GM12878 (cell line): ENCODE results near the gene AP4E1. TPM values are rescaled to one million over a fixed set of nuclear protein-coding genes. Genes with fewer than 3 reads are reported as not detected.

ENCODE experiments used
- ATAC-seq: fragments of 200-7000 bp; cut with Tn5 transposase; 3 replicates; pipeline ENCODE4 v1.9.1; 2020; ENCODE audit warnings: mild to moderate bottlenecking, moderate library complexity
- BruUV-seq: library from RNA; stranded (reverse); fragments of 400-500 nt; replicated peaks from 2 replicates; lab custom pipeline; 2021; lab: Mats Ljungman, UMichigan
- CTCF ChIA-PET: fragments of 300-600 bp; sonication (Branson Sonifier 250); formaldehyde crosslinking; extraction: SDS; loops from one replicate; lab custom pipeline; 2021; ENCODE audit warnings: inconsistent platforms; lab: Yijun Ruan, JAX
- POLR2A ChIA-PET: fragments of 350-600 bp; formaldehyde crosslinking; extraction: SDS; loops from one replicate; lab custom pipeline; 2021; ENCODE audit warnings: inconsistent platforms; lab: Charles Lee
- RAD21 ChIA-PET: fragments of 300-600 bp; sonication (Branson Sonifier 250); formaldehyde crosslinking; loops from one replicate; lab custom pipeline; 2023; ENCODE audit warnings: antibody characterized with exemption; ENCODE audit not compliant: unreplicated experiment; lab: Charles Lee
- SMC1A ChIA-PET: fragments of 300-600 bp; sonication (Branson Sonifier 250); formaldehyde crosslinking; loops from one replicate; lab custom pipeline; 2023; ENCODE audit not compliant: unreplicated experiment, uncharacterized antibody; lab: Charles Lee
- DNase-seq: peaks from one replicate; pipeline ENCODE4 v3.0.0-alpha.2; 2011; ENCODE audit warnings: low read depth, low spot score
- FAIRE-seq: peaks from 3 replicates; lab custom pipeline; 2011; peaks lifted over from hg19 to GRCh38; lab: Jason Lieb, UNC
- H2AFZ ChIP-seq: 2 replicates; pipeline ENCODE4 v1.6.0; 2011; ENCODE audit warnings: low read depth, low read length, control low read depth; ENCODE audit not compliant: control insufficient read depth
- H3K27ac ChIP-seq: 2 replicates; pipeline ENCODE4 v1.5.1; 2011; ENCODE audit warnings: control low read depth; ENCODE audit not compliant: control insufficient read depth, insufficient read depth
- H3K27me3 ChIP-seq, 2 experiments: replicated peaks in 1 of 2; 2 replicates each; pipeline versions ENCODE4 v1.6.0 to v1.6.1; 2011; ENCODE audit warnings: low read length in 1 of 2; ENCODE audit not compliant: control insufficient read depth in 2 of 2, insufficient read depth in 2 of 2
- H3K36me3 ChIP-seq, 2 experiments: 2 replicates each; pipeline ENCODE4 v1.5.1; 2011; ENCODE audit warnings: low read length in 1 of 2; ENCODE audit not compliant: control insufficient read depth in 2 of 2, insufficient read depth in 2 of 2
- H3K4me1 ChIP-seq: 2 replicates; pipeline ENCODE4 v1.6.1; 2011; ENCODE audit warnings: mild to moderate bottlenecking, low read length, moderate library complexity, mixed read lengths; ENCODE audit not compliant: control insufficient read depth, insufficient read depth
- H3K4me2 ChIP-seq: 2 replicates; pipeline ENCODE4 v1.6.0; 2011; ENCODE audit warnings: control low read depth; ENCODE audit not compliant: control insufficient read depth, insufficient read depth
- H3K4me3 ChIP-seq: fragments of 200-600 bp; sonication (generic); 2 replicates; pipeline ENCODE4 v1.5.1; 2016
- H3K79me2 ChIP-seq: 2 replicates; pipeline ENCODE4 v1.6.0; 2011; ENCODE audit warnings: low read length; ENCODE audit not compliant: control insufficient read depth, insufficient read depth
- H3K9ac ChIP-seq: 2 replicates; pipeline ENCODE4 v1.8.0; 2011; ENCODE audit warnings: low read length, control low read depth, mixed read lengths; ENCODE audit not compliant: control insufficient read depth, insufficient read depth
- H3K9me3 ChIP-seq: replicated peaks from 3 replicates; pipeline ENCODE4 v1.5.1; 2011; ENCODE audit warnings: mild to moderate bottlenecking, low read length; ENCODE audit not compliant: control insufficient read depth, insufficient read depth
- H4K20me1 ChIP-seq: 2 replicates; pipeline ENCODE4 v1.6.0; 2011; ENCODE audit not compliant: control insufficient read depth, insufficient read depth
- BCL11A ChIP-seq: IDR thresholded peaks from 2 replicates; pipeline ENCODE4 v1.6.1; 2011; ENCODE audit warnings: low read depth, low read length
- BMI1 ChIP-seq: fragments of 450-650 bp; IDR thresholded peaks from 2 replicates; pipeline ENCODE4 v1.6.1; 2016; ENCODE audit warnings: mild to moderate bottlenecking, moderate library complexity, borderline replicate concordance
- CHD1 ChIP-seq: IDR thresholded peaks from 2 replicates; pipeline ENCODE4 v1.6.1; 2012; ENCODE audit warnings: low read depth, low read length, improper control_type of control experiment
- CUX1 ChIP-seq: IDR thresholded peaks from 2 replicates; pipeline ENCODE4 v1.6.1; 2012; ENCODE audit warnings: improper control_type of control experiment, low read depth, low read length; ENCODE audit not compliant: insufficient replicate concordance
- PKNOX1 ChIP-seq: fragments of 450-650 bp; IDR thresholded peaks from 2 replicates; pipeline ENCODE4 v1.6.1; 2016; ENCODE audit warnings: mild to moderate bottlenecking
- POLR2AphosphoS5 ChIP-seq: IDR thresholded peaks from 2 replicates; pipeline ENCODE4 v1.6.1; 2011; ENCODE audit warnings: mild to moderate bottlenecking, low read length, inconsistent platforms
- SREBF1 ChIP-seq: IDR thresholded peaks from 2 replicates; pipeline ENCODE4 v1.6.1; 2012; ENCODE audit warnings: mild to moderate bottlenecking, low read length
- ZNF24 ChIP-seq: fragments of 450-650 bp; IDR thresholded peaks from 2 replicates; pipeline ENCODE4 v1.6.1; 2017; ENCODE audit warnings: antibody characterized with exemption, mild to moderate bottlenecking
- WGBS: methylation state at CpG from one replicate; pipeline ENCODE4 v1.1.6; 2016; ENCODE audit warnings: low lambda C conversion rate; ENCODE audit not compliant: insufficient replicate concordance, insufficient coverage; ENCODE audit errors: missing lambda C conversion rate; 5-methylcytosine and 5-hydroxymethylcytosine counted together
- in situ Hi-C: fragments of 300-500 bp; cut with MboI; formaldehyde crosslinking; loops from 9 replicates; pipeline ENCODE4 v1.14.3; 2018; ENCODE audit warnings: mixed read lengths
- intact Hi-C: fragments of 100-400 bp; cut with micrococcal nuclease; formaldehyde crosslinking; loops from one replicate; pipeline ENCODE4 v1.14.2; 2022; ENCODE audit not compliant: unreplicated experiment
- polyA plus RNA-seq, 11 experiments: library from polyadenylated mRNA; depleted of rRNA in 4 of 11; unstranded in 6 of 11; stranded (reverse) in 5 of 11; fragments of >200 nt; fragmentation: Nextera tagmentation in 4 of 11; fragmentation: Illumina TruSeq in 1 of 11; extraction: Ambion mirVana in 4 of 11; extraction: Trizol in 1 of 11; gene quantifications; 1 replicate in 1 of 11; 2 replicates in 10 of 11; pipeline versions ENCODE4 v1.2.1 to v1.2.3, GENCODE V29; 2011 to 2016; ENCODE audit warnings: inconsistent platforms in 2 of 11, missing spikeins in 2 of 11, low read depth in 1 of 11
- total RNA-seq, 4 experiments: library from RNA; depleted of rRNA in 3 of 4; stranded (reverse); fragments of >200 nt in 3 of 4; fragmentation: Illumina TruSeq in 1 of 4; extraction: Trizol in 1 of 4; gene quantifications; 2 replicates each; pipeline versions ENCODE4 v1.2.1 to v1.2.3, GENCODE V29; 2013 to 2021
- TF ChIP-seq, protein P1 (sequence below): fragments of 150-350 bp; IDR thresholded peaks from 2 replicates; pipeline ENCODE4 v1.6.1; 2014; ENCODE audit warnings: mild to moderate bottlenecking, low read depth, low read length

The AP4E1 gene
- total and polyA plus RNA-seq, 10 of the 15 experiments (the other 5 are each of a cell fraction or from before 2014, with no cell fraction given), result 1.2 to 11.4 (median 6.7) TPM

- RAD21 ChIA-PET, result no interaction called here
- Histone ChIP-seq H3K79me2 (no peaks in the 10 kb centered on the region), H3K27me3 (no peaks in the 10 kb centered on the region), H3K36me3 (peaks cover 3 to 5% of the 10 kb centered on the region in 2 experiments; a peak in 3 of 4 replicates), H3K4me2 (no peak overlapping the region), H3K27ac (no peak overlapping the region), H3K9me3 (peaks cover 12% of the 10 kb centered on the region), H3K4me1 (no peaks in the 10 kb centered on the region), H3K4me3 (no peak overlapping the region), H3K9ac (no peak overlapping the region), H4K20me1 (no peaks in the 10 kb centered on the region), H2AFZ (no peak overlapping the region)
- DNase-seq (no peak), ATAC-seq (no peak), FAIRE-seq (peak; percentile 23)
- intact Hi-C loops, result no loop called here
- BruUV-seq, result no TSS peak
- CTCF ChIA-PET, result no interaction called here
- SMC1A ChIA-PET, result no interaction called here
- POLR2A ChIA-PET, result no interaction called here
- 97% methylated on average over 4 of the region's 4 CpGs for WGBS
- TF ChIP-seq, protein P1, sequence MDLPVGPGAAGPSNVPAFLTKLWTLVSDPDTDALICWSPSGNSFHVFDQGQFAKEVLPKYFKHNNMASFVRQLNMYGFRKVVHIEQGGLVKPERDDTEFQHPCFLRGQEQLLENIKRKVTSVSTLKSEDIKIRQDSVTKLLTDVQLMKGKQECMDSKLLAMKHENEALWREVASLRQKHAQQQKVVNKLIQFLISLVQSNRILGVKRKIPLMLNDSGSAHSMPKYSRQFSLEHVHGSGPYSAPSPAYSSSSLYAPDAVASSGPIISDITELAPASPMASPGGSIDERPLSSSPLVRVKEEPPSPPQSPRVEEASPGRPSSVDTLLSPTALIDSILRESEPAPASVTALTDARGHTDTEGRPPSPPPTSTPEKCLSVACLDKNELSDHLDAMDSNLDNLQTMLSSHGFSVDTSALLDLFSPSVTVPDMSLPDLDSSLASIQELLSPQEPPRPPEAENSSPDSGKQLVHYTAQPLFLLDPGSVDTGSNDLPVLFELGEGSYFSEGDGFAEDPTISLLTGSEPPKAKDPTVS, result no peak
- TF ChIP-seq BCL11A, result no peak
- in situ Hi-C loops, result no loop called here
Observed at GRCh38 chr15:50973605-50974004, 65.1 kb downstream of the AP4E1 start.

- H3K4me2 ChIP-seq, result no peak overlapping the region
- no peak overlapping the region for H3K9ac ChIP-seq
- RAD21 ChIA-PET, result no interaction called here
- BruUV-seq, result no TSS peak
- CTCF ChIA-PET, result no interaction called here
- POLR2A ChIA-PET, result no interaction called here
- intact Hi-C loops, result no loop called here
- no peaks in the 10 kb centered on the region for H3K79me2 ChIP-seq
- no peak for FAIRE-seq
- no peaks in the 10 kb centered on the region for H3K27me3 ChIP-seq
- in situ Hi-C loops, result no loop called here
- no peak overlapping the region for H2AFZ ChIP-seq
- H3K9me3 ChIP-seq, result peaks cover 5% of the 10 kb centered on the region; the same call in 2 of the 3 replicates
- no peak overlapping the region for H3K27ac ChIP-seq
- H3K4me1 ChIP-seq, result no peaks in the 10 kb centered on the region
- WGBS, result 100% methylated on average over 2 of the region's 2 CpGs
- H4K20me1 ChIP-seq, result no peaks in the 10 kb centered on the region
- no peak for DNase-seq
- no peak overlapping the region for H3K4me3 ChIP-seq
- no peak for ATAC-seq
- H3K36me3 ChIP-seq, result peaks cover 5 to 12% of the 10 kb centered on the region in 2 experiments; a peak in 3 of 4 replicates
- SMC1A ChIA-PET, result interaction anchor here (1.2 kb wide), 1 partner anchor 20 kb away, joined by 3 read pairs; no protein-coding TSS in a partner anchor
- TF ChIP-seq SREBF1 (no peak), POLR2AphosphoS5 (no peak), CHD1 (no peak), ZNF24 (no peak), BMI1 (no peak), CUX1 (no peak), PKNOX1 (no peak)
Observed at GRCh38 chr15:50977162-50977561, 68.7 kb downstream of the AP4E1 start.
